Stomach smooth muscle (tissue), 2 donors: ENCODE results near the gene STAC2.

Experiments used
- H3K27ac ChIP-seq: one replicate; pipeline ENCODE4 v1.7.0; 2013; ENCODE audit warnings: mild to moderate bottlenecking, low read length, inconsistent platforms
- H3K27me3 ChIP-seq, 2 donors: one replicate each; pipeline ENCODE4 v1.7.0; 2013; ENCODE audit warnings: low read length in 2 of 2; ENCODE audit not compliant: insufficient read depth in 2 of 2, control insufficient read depth in 1 of 2
- H3K36me3 ChIP-seq, 2 donors: one replicate each; pipeline ENCODE4 v1.7.0; 2013; ENCODE audit warnings: low read length in 2 of 2; ENCODE audit not compliant: control insufficient read depth in 2 of 2, insufficient read depth in 2 of 2
- H3K4me1 ChIP-seq: one replicate; pipeline ENCODE4 v1.7.0; 2013; ENCODE audit warnings: low read length; ENCODE audit not compliant: control insufficient read depth, insufficient read depth
- H3K4me3 ChIP-seq, 2 donors: one replicate each; pipeline ENCODE4 v1.7.0; 2013; ENCODE audit warnings: low read length in 2 of 2
- H3K9ac ChIP-seq, 2 donors: one replicate each; pipeline ENCODE4 v1.7.0; 2013; ENCODE audit warnings: low read length in 2 of 2, mild to moderate bottlenecking in 1 of 2
- H3K9me3 ChIP-seq, 2 donors: one replicate each; pipeline ENCODE4 v1.7.0; 2013; ENCODE audit warnings: low read length in 2 of 2; ENCODE audit not compliant: control insufficient read depth in 2 of 2
- donor health status: healthy.
- donor health status: Pancreatic carcinoma.

Gene STAC2

DNA sequence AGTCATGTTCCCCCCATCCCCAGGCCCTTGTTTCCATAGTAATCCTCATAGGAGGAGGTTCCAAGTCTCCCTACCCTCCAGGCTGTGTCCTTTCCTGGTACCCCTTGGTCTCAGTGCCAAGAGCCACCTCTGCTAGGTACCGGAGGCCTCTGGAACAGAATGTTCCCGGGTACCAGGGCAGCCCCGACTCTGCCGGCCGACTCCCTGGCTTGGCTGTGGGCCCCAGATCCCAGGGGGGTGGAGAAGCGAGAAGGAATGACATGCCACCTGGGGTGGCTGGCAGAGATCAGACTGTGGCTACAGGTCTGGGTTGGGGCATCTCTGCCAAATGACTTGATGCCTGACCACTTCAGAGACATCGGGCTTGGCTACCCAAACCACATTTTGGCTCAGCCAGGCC is 3.6 kb downstream of the STAC2 start:
- H3K27ac ChIP-seq: no peak overlapping the region
- H3K27me3 ChIP-seq: peaks cover 8 to 27% of the 10 kb centered on the region in 2 donors
- H3K36me3 ChIP-seq: no peaks in the 10 kb centered on the region
- no peak overlapping the region for H3K9ac ChIP-seq
- no peaks in the 10 kb centered on the region for H3K9me3 ChIP-seq
- H3K4me3 ChIP-seq: no peak overlapping the region
- H3K4me1 ChIP-seq: peaks cover 16% of the 10 kb centered on the region

DNA sequence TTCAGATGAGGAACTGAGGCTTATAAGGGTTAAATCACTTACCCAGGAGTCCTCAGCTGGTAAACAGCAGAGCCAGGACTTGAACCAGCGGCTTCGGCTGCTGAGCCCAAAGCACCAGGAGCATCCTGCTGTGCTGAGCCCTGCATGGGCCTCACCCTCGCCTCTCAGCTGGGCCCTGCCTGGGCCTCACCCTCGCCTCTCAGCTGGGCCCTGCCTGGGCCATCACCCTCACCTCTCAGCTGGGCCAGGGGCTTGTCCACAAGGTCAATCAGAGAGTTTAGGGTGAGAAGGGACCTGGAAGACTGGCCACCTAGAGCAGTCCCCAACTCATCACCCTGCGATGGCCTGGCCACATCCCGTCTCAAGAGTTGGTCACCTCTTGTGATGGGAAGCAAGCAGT is 4.2 kb downstream of the STAC2 start:
- H3K27ac ChIP-seq: no peak overlapping the region
- H3K9me3 ChIP-seq: no peaks in the 10 kb centered on the region
- no peak overlapping the region for H3K4me3 ChIP-seq
- no peak overlapping the region for H3K9ac ChIP-seq
- H3K27me3 ChIP-seq: peaks cover 8 to 24% of the 10 kb centered on the region in 2 donors
- H3K36me3 ChIP-seq: no peaks in the 10 kb centered on the region
- H3K4me1 ChIP-seq: peaks cover 16% of the 10 kb centered on the region

DNA sequence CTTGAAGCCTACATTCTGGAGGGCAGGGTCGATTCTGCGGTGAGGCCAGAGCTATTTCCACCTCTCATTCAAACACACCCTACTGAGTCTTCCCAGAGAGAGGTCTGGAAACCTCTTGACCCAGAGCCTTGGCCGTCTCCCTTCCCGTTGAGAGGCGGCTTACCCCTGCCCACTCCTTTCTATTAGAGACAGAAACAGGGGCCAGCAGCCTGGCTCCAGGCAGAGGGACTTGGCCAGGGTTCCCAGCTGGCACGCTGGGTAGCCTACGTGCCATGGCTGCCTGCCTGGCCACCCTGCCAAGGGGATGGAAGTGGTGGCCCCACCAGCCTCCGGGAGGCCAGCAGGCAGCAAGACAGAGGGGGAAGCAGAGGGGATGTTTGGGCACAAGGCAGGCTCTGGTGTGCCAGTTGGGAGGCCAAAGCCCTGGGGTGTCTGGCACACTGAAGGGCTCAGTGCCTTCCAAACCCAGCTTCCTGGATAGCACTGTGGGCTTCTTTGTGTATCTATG is 6.0 kb downstream of the STAC2 start:
- Histone ChIP-seq H3K9me3 (no peaks in the 10 kb centered on the region), H3K4me1 (peaks cover 2% of the 10 kb centered on the region), H3K4me3 (no peak overlapping the region), H3K27me3 (peaks cover 5 to 7% of the 10 kb centered on the region in 2 donors), H3K9ac (no peak overlapping the region), H3K27ac (no peak overlapping the region), H3K36me3 (no peaks in the 10 kb centered on the region)

DNA sequence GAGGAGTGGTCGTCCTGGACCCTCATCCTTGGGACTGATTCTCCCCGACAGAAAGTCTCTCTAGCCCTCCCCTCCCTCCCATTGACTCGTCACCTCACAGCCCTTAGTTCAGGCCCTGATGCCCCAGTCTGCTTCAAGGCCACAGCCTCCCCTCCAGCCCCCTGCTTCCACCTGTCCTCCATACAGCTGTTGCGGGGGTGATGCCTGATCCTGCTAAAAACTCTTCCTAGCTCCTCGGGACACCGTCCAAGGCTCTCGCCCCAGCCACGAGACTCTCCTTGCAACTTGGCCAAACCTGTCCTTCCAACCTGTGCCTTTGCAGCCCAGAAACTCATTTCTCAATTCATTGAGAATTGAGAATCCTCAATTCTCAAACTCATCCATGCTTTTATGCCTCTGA is 6.8 kb downstream of the STAC2 start:
- H3K36me3 ChIP-seq: no peaks in the 10 kb centered on the region
- H3K27me3 ChIP-seq: peaks cover 3% of the 10 kb centered on the region in 2 donors
- H3K9me3 ChIP-seq: no peaks in the 10 kb centered on the region
- H3K9ac ChIP-seq: no peak overlapping the region
- H3K27ac ChIP-seq: no peak overlapping the region
- H3K4me3 ChIP-seq: no peak overlapping the region
- no peaks in the 10 kb centered on the region for H3K4me1 ChIP-seq

DNA sequence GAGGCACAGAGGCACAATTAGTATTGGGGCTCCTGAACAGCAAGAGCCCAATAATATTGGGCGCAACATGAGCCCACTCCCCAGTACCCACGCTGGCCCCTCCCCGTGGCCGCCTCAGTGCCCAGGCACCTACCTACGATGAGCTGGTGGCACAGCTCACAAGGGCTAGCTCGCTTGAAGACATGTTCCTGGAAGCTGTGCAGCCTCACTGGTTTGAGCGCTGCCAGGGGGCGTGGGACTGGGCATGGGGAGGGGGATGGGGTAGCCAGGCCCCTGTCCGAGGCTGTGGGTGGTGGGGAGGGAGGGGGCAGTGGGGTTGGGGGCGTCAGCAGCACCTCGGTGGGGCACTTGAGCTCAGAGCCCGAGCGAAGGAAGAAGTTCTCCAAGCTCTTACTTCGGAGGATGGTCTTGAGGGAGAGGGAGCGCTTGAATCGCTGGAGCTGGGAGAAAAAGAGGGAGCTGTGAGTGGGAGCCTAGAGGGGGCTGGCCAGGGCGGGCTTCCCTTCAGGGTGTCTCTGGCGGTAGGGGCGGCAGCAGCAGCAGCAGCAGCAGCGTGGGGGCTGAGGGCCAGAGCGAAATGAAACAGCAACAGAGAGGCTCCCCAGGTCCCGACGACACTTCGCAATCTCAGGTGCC is 7.9 kb downstream of the STAC2 start:
- H3K9me3 ChIP-seq: no peaks in the 10 kb centered on the region
- no peak overlapping the region for H3K9ac ChIP-seq
- no peak overlapping the region for H3K27ac ChIP-seq
- H3K27me3 ChIP-seq: peaks cover 3% of the 10 kb centered on the region in 2 donors
- no peaks in the 10 kb centered on the region for H3K4me1 ChIP-seq
- no peak overlapping the region for H3K4me3 ChIP-seq
- H3K36me3 ChIP-seq: no peaks in the 10 kb centered on the region

DNA sequence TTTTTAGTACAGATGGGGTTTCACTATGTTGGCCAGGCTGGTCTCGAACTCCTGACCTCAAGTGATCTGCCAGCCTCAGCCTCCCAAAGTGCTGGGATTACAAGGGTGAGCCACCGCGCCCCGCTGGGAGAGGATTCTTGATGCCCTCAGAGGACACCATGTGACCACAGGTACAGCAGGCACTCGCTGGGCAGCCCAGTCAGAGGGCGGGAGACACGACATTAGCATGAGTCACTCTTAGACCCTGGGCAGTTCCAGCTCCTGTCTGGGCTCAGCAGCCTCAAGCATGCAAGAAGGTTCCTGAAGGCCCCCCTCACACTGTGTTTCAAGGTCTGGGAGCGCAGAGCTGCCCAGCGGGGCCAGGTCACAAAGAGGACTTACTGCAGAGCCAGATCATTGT is 11.9 kb downstream of the STAC2 start:
- no peak overlapping the region for H3K27ac ChIP-seq
- H3K4me1 ChIP-seq: peaks cover 17% of the 10 kb centered on the region
- no peak overlapping the region for H3K4me3 ChIP-seq
- H3K9me3 ChIP-seq: no peaks in the 10 kb centered on the region
- peaks cover 3% of the 10 kb centered on the region in 2 donors for H3K27me3 ChIP-seq
- no peaks in the 10 kb centered on the region for H3K36me3 ChIP-seq
- H3K9ac ChIP-seq: no peak overlapping the region

DNA sequence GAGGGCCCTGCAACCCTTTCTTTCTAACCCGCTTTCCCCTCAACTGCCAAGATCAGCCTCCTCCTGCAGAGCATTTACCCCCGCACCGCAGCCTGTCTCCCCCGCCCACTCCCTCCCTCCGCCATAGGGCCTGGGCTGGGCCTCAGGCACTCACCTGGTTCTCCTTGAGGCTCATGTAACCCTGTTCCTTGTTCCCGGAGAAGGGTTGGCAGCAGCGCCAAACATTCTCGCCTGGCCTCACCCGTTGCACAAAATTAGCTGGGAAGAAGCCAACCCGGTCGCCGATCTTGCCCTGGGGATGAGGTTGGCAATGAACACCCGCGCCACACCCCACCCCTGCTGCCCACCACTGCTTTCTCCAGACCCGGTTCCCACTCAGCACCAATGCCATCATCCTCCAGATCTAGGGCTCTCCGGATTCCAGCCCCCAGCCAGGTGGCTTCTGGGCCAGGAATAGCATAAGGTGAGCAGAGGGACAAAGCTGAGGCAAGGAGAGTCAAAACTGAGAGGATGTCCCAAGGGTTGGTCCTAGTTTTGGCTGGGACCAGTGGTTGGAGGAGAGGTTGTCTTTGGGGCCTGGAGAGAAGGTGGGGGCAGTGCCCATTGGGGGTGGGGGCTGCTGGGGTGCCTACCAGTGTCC is 12.8 kb downstream of the STAC2 start:
- Histone ChIP-seq H3K27me3 (peaks cover 3% of the 10 kb centered on the region in 2 donors), H3K9me3 (no peaks in the 10 kb centered on the region), H3K27ac (no peak overlapping the region), H3K36me3 (no peaks in the 10 kb centered on the region), H3K4me1 (peaks cover 22% of the 10 kb centered on the region), H3K9ac (no peak overlapping the region), H3K4me3 (no peak overlapping the region)

DNA sequence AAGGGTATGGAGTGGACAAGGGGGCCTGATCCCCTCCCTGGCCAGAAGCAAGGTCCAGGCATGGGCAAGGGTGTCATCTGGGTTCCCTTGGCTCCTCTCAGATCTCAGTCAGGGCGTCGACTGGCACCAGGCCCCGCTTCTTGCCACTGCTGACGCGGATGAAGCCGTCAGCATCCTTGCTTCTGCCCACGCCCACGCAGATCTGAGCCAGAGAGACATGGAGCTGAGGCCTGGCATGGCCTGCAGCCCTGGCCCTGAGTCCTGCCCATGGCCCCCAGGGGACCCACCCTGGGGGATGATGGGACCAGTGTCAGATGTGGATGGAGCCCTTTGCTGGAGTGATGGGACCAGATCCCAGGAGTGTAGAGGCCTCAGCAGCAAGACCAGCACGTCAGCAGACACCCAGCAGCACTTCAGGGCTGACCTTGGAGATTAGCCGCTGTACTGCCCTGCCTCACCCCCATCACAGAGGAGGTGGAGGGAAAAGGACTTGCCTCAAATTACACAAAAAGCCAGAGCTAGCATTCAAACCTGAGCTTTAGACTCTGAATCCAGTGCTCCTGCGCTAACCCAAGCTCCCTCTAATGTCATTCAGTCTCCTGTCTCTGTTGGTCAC is 13.4 kb downstream of the STAC2 start:
- Histone ChIP-seq H3K9ac (no peak overlapping the region), H3K36me3 (no peaks in the 10 kb centered on the region), H3K4me1 (peaks cover 22% of the 10 kb centered on the region), H3K27me3 (peaks cover 3% of the 10 kb centered on the region in 2 donors), H3K9me3 (no peaks in the 10 kb centered on the region), H3K4me3 (no peak overlapping the region), H3K27ac (no peak overlapping the region)

DNA sequence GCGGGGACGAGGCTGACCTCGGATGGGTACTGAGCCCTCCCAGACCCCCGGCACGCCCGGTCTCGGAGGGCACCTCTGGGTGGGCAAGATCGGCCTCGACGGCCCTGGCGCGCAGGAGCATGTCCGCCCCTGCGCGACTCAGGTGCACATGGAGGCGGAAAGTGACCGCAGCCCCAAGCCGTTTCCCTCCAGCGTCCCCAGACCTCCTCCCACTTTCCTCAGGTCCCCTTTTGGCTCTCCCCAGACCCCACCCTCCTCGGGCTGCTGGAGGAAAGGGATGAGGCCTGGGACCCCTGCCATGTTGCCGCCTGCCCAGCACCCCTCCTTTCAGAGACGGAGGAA is 15.7 kb downstream of the STAC2 start:
- Histone ChIP-seq H3K27me3 (peaks cover 0 to 3% of the 10 kb centered on the region in 2 donors), H3K4me1 (peaks cover 22% of the 10 kb centered on the region), H3K9ac (peak overlapping the region; percentile 39 to 58), H3K9me3 (no peaks in the 10 kb centered on the region), H3K4me3 (peak overlapping the region; percentile 49 to 72), H3K27ac (no peak overlapping the region), H3K36me3 (peaks cover under 1 to 1% of the 10 kb centered on the region in 2 donors)

DNA sequence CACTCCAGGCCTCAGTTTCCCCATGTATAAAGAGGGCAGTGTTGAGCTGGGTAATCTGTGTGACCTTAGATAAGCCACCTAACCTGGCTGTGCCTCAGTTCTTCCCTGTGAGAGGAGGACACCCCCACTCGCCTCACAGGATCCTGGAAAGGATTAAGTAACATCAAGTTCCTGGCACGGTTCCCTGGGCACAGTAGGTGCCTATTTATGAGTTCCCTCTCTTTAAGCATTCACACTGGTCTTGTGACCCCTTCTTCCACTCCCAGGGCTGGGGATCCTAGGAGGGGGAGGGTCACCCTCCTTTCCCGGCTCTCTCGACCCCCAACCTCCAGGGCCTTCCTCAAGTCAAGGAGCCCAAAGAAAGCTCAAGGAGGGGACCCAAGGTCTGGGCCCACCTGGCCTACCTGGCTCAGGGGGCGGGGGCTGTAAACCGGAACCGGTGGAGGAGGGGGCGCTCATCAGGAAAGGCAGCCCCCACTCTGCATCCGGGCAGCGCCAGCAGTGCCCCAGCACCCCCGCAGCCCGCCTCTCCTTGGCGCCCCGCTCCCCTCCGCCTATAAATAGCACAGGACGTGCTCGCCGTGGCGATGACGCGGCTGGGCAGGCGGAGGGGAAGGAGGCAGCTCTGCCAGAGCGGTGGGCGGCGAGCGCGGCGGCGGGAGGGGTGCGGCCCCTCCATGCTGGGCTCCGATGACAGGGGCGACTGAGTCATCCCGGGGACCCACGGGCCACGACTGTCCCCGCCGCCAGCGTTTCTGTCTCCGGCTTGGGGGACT is 16.2 kb downstream of the STAC2 start:
- Histone ChIP-seq H3K4me3 (peak overlapping the region; percentile 59 to 72), H3K27ac (no peak overlapping the region), H3K36me3 (peaks cover 3 to 4% of the 10 kb centered on the region in 2 donors), H3K27me3 (no peaks in the 10 kb centered on the region), H3K9me3 (no peaks in the 10 kb centered on the region), H3K4me1 (peaks cover 22% of the 10 kb centered on the region), H3K9ac (peak overlapping the region; percentile 39 to 58)
